Activated naive CD4-positive, alpha-beta T cell treated with anti-CD3 and anti-CD28 coated beads for 36 hours (primary cell): ENCODE data around the gene TFF1. TPM values are rescaled to one million over a fixed set of nuclear protein-coding genes. Genes with fewer than 3 reads are reported as not detected.
A peak's percentile ranks its signal among the peaks of the same experiment; 100 is the strongest.

Experiments
- CTCF ChIA-PET: fragments of 350-600 bp; sonication (Branson Sonifier 250); formaldehyde crosslinking; loops from one replicate; lab custom pipeline; 2021; ENCODE audit warnings: antibody characterized with exemption; lab: Charles Lee
- DNase-seq: peaks from one replicate; pipeline ENCODE4 v3.0.0-alpha.2; 2020
- H3K27ac Mint-ChIP-seq: one replicate; pipeline ENCODE4 v1.8.0; 2021; ENCODE audit warnings: mild to moderate bottlenecking, mixed read lengths
- H3K27me3 Mint-ChIP-seq: one replicate; pipeline ENCODE4 v1.8.0; 2021; ENCODE audit warnings: low read depth, mixed read lengths
- H3K36me3 Mint-ChIP-seq: one replicate; pipeline ENCODE4 v1.8.0; 2021; ENCODE audit warnings: low read depth, mixed read lengths
- H3K4me1 Mint-ChIP-seq: one replicate; pipeline ENCODE4 v1.8.0; 2021; ENCODE audit warnings: low read depth, mixed read lengths
- H3K4me3 Mint-ChIP-seq: one replicate; pipeline ENCODE4 v1.8.0; 2021; ENCODE audit warnings: mild to moderate bottlenecking, moderate library complexity, mixed read lengths
- H3K9me3 Mint-ChIP-seq: one replicate; pipeline ENCODE4 v1.8.0; 2021; ENCODE audit warnings: mixed read lengths
- intact Hi-C: fragments of 100-400 bp; cut with micrococcal nuclease; formaldehyde crosslinking; loops from one replicate; pipeline ENCODE4 v1.15.1; 2023
- total RNA-seq, 2 experiments: library from RNA; stranded (reverse); gene quantifications; one replicate each; pipeline ENCODE4 v1.2.3, GENCODE V29; 2021

The TFF1 gene
- total RNA-seq, 2 experiments from 2014 or later, result not detected

- H3K4me1 Mint-ChIP-seq, result peaks cover 6% of the 10 kb centered on the region
- intact Hi-C loops, result no loop called here
These were observed 1.2 kb upstream of the TFF1 start for GRCh38 chr21:42367367-42368165.

GRCh38 chr21:42365770-42366169 lies 565 bp downstream of the TFF1 start:
- peaks cover 6% of the 10 kb centered on the region for H3K4me1 Mint-ChIP-seq
- H3K36me3 Mint-ChIP-seq, result no peaks in the 10 kb centered on the region
- intact Hi-C loops, result no loop called here
- DNase-seq, result no peak
- no peaks in the 10 kb centered on the region for H3K27me3 Mint-ChIP-seq
- H3K9me3 Mint-ChIP-seq, result no peaks in the 10 kb centered on the region
- CTCF ChIA-PET, result no interaction called here
- no peak overlapping the region for H3K4me3 Mint-ChIP-seq
- H3K27ac Mint-ChIP-seq, result no peak overlapping the region

More at GRCh38 chr21:42367367-42368165, 1.2 kb upstream of the TFF1 start:
- no peak for DNase-seq
- no peak overlapping the region for H3K27ac Mint-ChIP-seq
- no peaks in the 10 kb centered on the region for H3K27me3 Mint-ChIP-seq
- CTCF ChIA-PET, result interaction anchor here (0.6 to 0.7 kb wide), 2 partner anchors 208 to 222 kb away, joined by 3 read pairs; no protein-coding TSS in a partner anchor
- no peaks in the 10 kb centered on the region for H3K36me3 Mint-ChIP-seq
- H3K9me3 Mint-ChIP-seq, result no peaks in the 10 kb centered on the region
- no peak overlapping the region for H3K4me3 Mint-ChIP-seq

- DNase-seq, result no peak
- Mint-ChIP-seq H3K4me3 (no peak overlapping the region), H3K36me3 (no peaks in the 10 kb centered on the region), H3K9me3 (no peaks in the 10 kb centered on the region), H3K27me3 (no peaks in the 10 kb centered on the region), H3K27ac (no peak overlapping the region), H3K4me1 (peaks cover 6% of the 10 kb centered on the region)
- intact Hi-C loops, result no loop called here
- CTCF ChIA-PET, result interaction anchor here (0.7 to 1.1 kb wide), 3 partner anchors 17 to 219 kb away, joined by 3 read pairs; no protein-coding TSS in a partner anchor
These were observed 1.9 kb downstream of the TFF1 start for GRCh38 chr21:42364304-42364865.

- peaks cover 4% of the 10 kb centered on the region for H3K4me1 Mint-ChIP-seq
- no peaks in the 10 kb centered on the region for H3K9me3 Mint-ChIP-seq
- CTCF ChIA-PET, result no interaction called here
- H3K27ac Mint-ChIP-seq, result no peak overlapping the region
- no peak overlapping the region for H3K4me3 Mint-ChIP-seq
- intact Hi-C loops, result no loop called here
- H3K36me3 Mint-ChIP-seq, result no peaks in the 10 kb centered on the region
- H3K27me3 Mint-ChIP-seq, result no peaks in the 10 kb centered on the region
- no peak for DNase-seq
These were observed 3.0 kb downstream of the TFF1 start for GRCh38 chr21:42363312-42363711.

GRCh38 chr21:42362700-42363099 lies 3.6 kb downstream of the TFF1 start:
- H3K27ac Mint-ChIP-seq, result no peak overlapping the region
- no peaks in the 10 kb centered on the region for H3K4me1 Mint-ChIP-seq
- CTCF ChIA-PET, result interaction anchor here (0.7 kb wide), 1 partner anchor 104 kb away, joined by 4 read pairs; no protein-coding TSS in a partner anchor
- H3K36me3 Mint-ChIP-seq, result no peaks in the 10 kb centered on the region
- no peaks in the 10 kb centered on the region for H3K9me3 Mint-ChIP-seq
- DNase-seq, result no peak
- H3K4me3 Mint-ChIP-seq, result no peak overlapping the region
- intact Hi-C loops, result no loop called here
- no peaks in the 10 kb centered on the region for H3K27me3 Mint-ChIP-seq

- H3K36me3 Mint-ChIP-seq, result no peaks in the 10 kb centered on the region
- no peak overlapping the region for H3K4me3 Mint-ChIP-seq
- H3K4me1 Mint-ChIP-seq, result no peaks in the 10 kb centered on the region
- H3K9me3 Mint-ChIP-seq, result no peaks in the 10 kb centered on the region
- CTCF ChIA-PET, result interaction anchor here (0.7 to 1.7 kb wide), 3 partner anchors 25 to 103 kb away, joined by 4 to 6 read pairs (median 6); no protein-coding TSS in a partner anchor
- H3K27ac Mint-ChIP-seq, result no peak overlapping the region
- intact Hi-C loops, result no loop called here
- no peak for DNase-seq
- no peaks in the 10 kb centered on the region for H3K27me3 Mint-ChIP-seq
These were observed 4.1 kb downstream of the TFF1 start for GRCh38 chr21:42362198-42362597.

GRCh38 chr21:42361286-42361685 lies 5.0 kb downstream of the TFF1 start:
- CTCF ChIA-PET, result interaction anchor here (0.7 to 2.2 kb wide), 13 partner anchors 13 to 125 kb away, joined by 3 to 9 read pairs (median 4); no protein-coding TSS in a partner anchor
- Mint-ChIP-seq H3K27ac (no peak overlapping the region), H3K4me1 (no peaks in the 10 kb centered on the region), H3K4me3 (no peak overlapping the region), H3K36me3 (no peaks in the 10 kb centered on the region), H3K27me3 (no peaks in the 10 kb centered on the region), H3K9me3 (peaks cover 2% of the 10 kb centered on the region)
- intact Hi-C loops, result no loop called here
- no peak for DNase-seq

- no peaks in the 10 kb centered on the region for H3K36me3 Mint-ChIP-seq
- no peaks in the 10 kb centered on the region for H3K27me3 Mint-ChIP-seq
- intact Hi-C loops, result no loop called here
- peak; percentile 37 for DNase-seq
- peaks cover 8% of the 10 kb centered on the region for H3K9me3 Mint-ChIP-seq
- no peaks in the 10 kb centered on the region for H3K4me1 Mint-ChIP-seq
- no peak overlapping the region for H3K27ac Mint-ChIP-seq
- CTCF ChIA-PET, result interaction anchor here (0.5 to 2.2 kb wide), 12 partner anchors 13 to 126 kb away, joined by 3 to 9 read pairs (median 4); no protein-coding TSS in a partner anchor
- no peak overlapping the region for H3K4me3 Mint-ChIP-seq
These were observed 6.0 kb downstream of the TFF1 start for GRCh38 chr21:42360317-42360716.

GRCh38 chr21:42358937-42359336 lies 7.4 kb downstream of the TFF1 start:
- CTCF ChIA-PET, result no interaction called here
- H3K27ac Mint-ChIP-seq, result no peak overlapping the region
- no peak overlapping the region for H3K4me3 Mint-ChIP-seq
- intact Hi-C loops, result no loop called here
- H3K9me3 Mint-ChIP-seq, result peaks cover 14% of the 10 kb centered on the region
- DNase-seq, result no peak
- H3K4me1 Mint-ChIP-seq, result no peaks in the 10 kb centered on the region
- H3K27me3 Mint-ChIP-seq, result no peaks in the 10 kb centered on the region
- H3K36me3 Mint-ChIP-seq, result peaks cover 3% of the 10 kb centered on the region

- CTCF ChIA-PET, result interaction anchor here (1.3 kb wide), 1 partner anchor 23 kb away, joined by 6 read pairs; no protein-coding TSS in a partner anchor
- Mint-ChIP-seq H3K9me3 (peaks cover 17% of the 10 kb centered on the region), H3K4me3 (no peak overlapping the region), H3K27me3 (no peaks in the 10 kb centered on the region), H3K4me1 (no peaks in the 10 kb centered on the region), H3K36me3 (peaks cover 3% of the 10 kb centered on the region), H3K27ac (no peak overlapping the region)
- intact Hi-C loops, result no loop called here
- no peak for DNase-seq
These were observed 8.1 kb downstream of the TFF1 start for GRCh38 chr21:42358261-42358660.

- Mint-ChIP-seq H3K27ac (no peak overlapping the region), H3K36me3 (peaks cover 3% of the 10 kb centered on the region), H3K4me3 (no peak overlapping the region), H3K4me1 (no peaks in the 10 kb centered on the region), H3K27me3 (no peaks in the 10 kb centered on the region), H3K9me3 (peaks cover 17% of the 10 kb centered on the region)
- CTCF ChIA-PET, result interaction anchor here (0.7 to 1.3 kb wide), 3 partner anchors 24 to 212 kb away, joined by 3 to 6 read pairs (median 3); no protein-coding TSS in a partner anchor
- intact Hi-C loops, result no loop called here
- no peak for DNase-seq
These were observed 9.0 kb downstream of the TFF1 start for GRCh38 chr21:42357307-42357706.

GRCh38 chr21:42356650-42357049 lies 9.7 kb downstream of the TFF1 start:
- DNase-seq, result no peak
- intact Hi-C loops, result no loop called here
- Mint-ChIP-seq H3K4me1 (no peaks in the 10 kb centered on the region), H3K36me3 (peaks cover 3% of the 10 kb centered on the region), H3K27me3 (no peaks in the 10 kb centered on the region), H3K4me3 (no peak overlapping the region), H3K27ac (no peak overlapping the region), H3K9me3 (peaks cover 17% of the 10 kb centered on the region)
- CTCF ChIA-PET, result interaction anchor here (0.7 to 1.1 kb wide), 2 partner anchors 47 to 212 kb away, joined by 3 read pairs; no protein-coding TSS in a partner anchor
